Placental pericyte (primary cell): ENCODE data around the gene UFD1. TPM values are rescaled to one million over a fixed set of nuclear protein-coding genes. Genes with fewer than 3 reads are reported as not detected.

Experiments
- total RNA-seq: library from RNA; depleted of rRNA; stranded (reverse); fragments of >200 nt; gene quantifications from 2 replicates; pipeline ENCODE4 v1.2.3, GENCODE V29; 2012

The UFD1 gene
- total RNA-seq = 82.5 and 90.3 TPM in 2 replicates

GRCh38 chr22:19478901-19479354 is at the start of gene UFD1:
TSS of gene UFD1 (minus strand) at chr22:19479193. CDS start at chr22:19479085, 108 bp downstream.

GRCh38 chr22:19524170-19525115 is 45.5 kb upstream of the UFD1 start, which contains the start of gene CLDN5:
TSS of gene CLDN5 (minus strand) at chr22:19524410. CDS start at chr22:19524255, 155 bp downstream.

GRCh38 chr22:19479355-19480172 is 571 bp upstream of the UFD1 start, which contains the start of gene CDC45:
TSS of gene CDC45 (plus strand) at chr22:19479920. CDS start at chr22:19479969, 49 bp downstream.

GRCh38 chr22:19447330-19448075 is 31.5 kb downstream of the UFD1 start, which contains the start of gene C22orf39:
TSS of gene C22orf39 (minus strand) at chr22:19447711. CDS start at chr22:19447688, 23 bp downstream.

GRCh38 chr22:19432133-19432851 is 46.7 kb downstream of the UFD1 start, which contains the start of gene MRPL40:
TSS of gene MRPL40 (plus strand) at chr22:19432545. CDS start at chr22:19432555, 10 bp downstream.

GRCh38 chr22:19431649-19432132 is 47.3 kb downstream of the UFD1 start, which contains the start of gene HIRA:
TSS of gene HIRA (minus strand) at chr22:19431733. CDS start at chr22:19431476, 257 bp downstream.

Other genes with a start within 250 kb of the UFD1 start
- 12.7 and 15.3 TPM in 2 replicates for gene CLTCL1, start 187.5 kb downstream of the UFD1 start, total RNA-seq
- gene HIRA, start 47.5 kb downstream of the UFD1 start, total RNA-seq = 20.8 and 28.2 TPM in 2 replicates
- gene MRPL40, start 46.6 kb downstream of the UFD1 start, total RNA-seq = 29.8 and 30.6 TPM in 2 replicates
- gene C22orf39, start 31.5 kb downstream of the UFD1 start, total RNA-seq = 12.7 and 13.3 TPM in 2 replicates
- 1.8 and 30.8 TPM in 2 replicates for gene CDC45, start 727 bp upstream of the UFD1 start, total RNA-seq
- 0.22 and 0.29 TPM in 2 replicates for gene CLDN5, start 45.2 kb upstream of the UFD1 start, total RNA-seq
- 17.0 and 61.9 TPM in 2 replicates for gene SEPTIN5, start 235.3 kb upstream of the UFD1 start, total RNA-seq
- gene GP1BB, start 244.3 kb upstream of the UFD1 start, total RNA-seq = 2.1 and 3.5 TPM in 2 replicates